H1 (cell line): ENCODE data around the gene ME3. TPM values are rescaled to one million over a fixed set of nuclear protein-coding genes. Genes with fewer than 3 reads are reported as not detected.

Experiments
- CTCF ChIA-PET: fragments of 300-600 bp; sonication (Branson Sonifier 250); formaldehyde crosslinking; loops from one replicate; lab custom pipeline; 2021; ENCODE audit not compliant: partially characterized antibody; lab: Charles Lee
- POLR2A ChIA-PET: fragments of 300-600 bp; sonication (Branson Sonifier 250); formaldehyde crosslinking; loops from one replicate; lab custom pipeline; 2021; ENCODE audit warnings: inconsistent platforms; ENCODE audit not compliant: partially characterized antibody; lab: Charles Lee
- DNase-seq, 2 experiments: peaks; one replicate each; pipeline versions ENCODE4 v3.0.0 to v3.0.0-alpha.2; 2010 to 2022; ENCODE audit warnings: low spot score in 2 of 2, low read depth in 1 of 2, mixed read lengths in 1 of 2
- FAIRE-seq: peaks from 2 replicates; lab custom pipeline; 2011; peaks lifted over from hg19 to GRCh38; lab: Jason Lieb, UNC
- H2AFZ ChIP-seq: 2 replicates; pipeline ENCODE4 v1.8.1; 2012; ENCODE audit warnings: low read length, inconsistent platforms
- H2AK5ac ChIP-seq: 2 replicates; pipeline ENCODE4 v1.6.1; 2013; ENCODE audit warnings: low read depth, low read length
- H2BK120ac ChIP-seq: replicated peaks from 2 replicates; pipeline ENCODE3; 2013; ENCODE audit warnings: low read depth, low read length, inconsistent platforms
- H2BK12ac ChIP-seq: 2 replicates; pipeline ENCODE4 v1.6.1; 2013; ENCODE audit warnings: low read depth, low read length
- H2BK15ac ChIP-seq: 2 replicates; pipeline ENCODE4 v1.6.1; 2013; ENCODE audit warnings: low read length
- H2BK20ac ChIP-seq: 2 replicates; pipeline ENCODE4 v1.6.1; 2013; ENCODE audit warnings: low read length
- H2BK5ac ChIP-seq: 2 replicates; pipeline ENCODE4 v1.6.1; 2013; ENCODE audit warnings: low read depth, low read length
- H3K14ac ChIP-seq: 2 replicates; pipeline ENCODE4 v1.6.1; 2013; ENCODE audit warnings: inconsistent platforms; ENCODE audit not compliant: insufficient read length
- H3K18ac ChIP-seq: 2 replicates; pipeline ENCODE4 v1.6.1; 2013; ENCODE audit warnings: low read length; ENCODE audit errors: extremely low read depth
- H3K23ac ChIP-seq: 2 replicates; pipeline ENCODE4 v1.6.1; 2013; ENCODE audit warnings: inconsistent platforms; ENCODE audit not compliant: insufficient read length
- H3K23me2 ChIP-seq: 2 replicates; pipeline ENCODE4 v1.6.1; 2013; ENCODE audit warnings: low read depth, low read length
- H3K27ac ChIP-seq: 2 replicates; pipeline ENCODE4 v1.6.1; 2011; ENCODE audit warnings: low read depth, low read length, inconsistent platforms
- H3K27me3 ChIP-seq, 4 experiments: replicated peaks in 1 of 4; 1 replicate in 1 of 4; 2 replicates in 3 of 4; pipeline versions ENCODE4 v1.6.1 to v1.8.1; 2011 to 2013; ENCODE audit warnings: low read length in 3 of 4, mild to moderate bottlenecking in 3 of 4, inconsistent platforms in 2 of 4, mixed read lengths in 2 of 4, moderate library complexity in 1 of 4; ENCODE audit not compliant: control insufficient read depth in 3 of 4, insufficient read depth in 3 of 4; ENCODE audit errors: extremely low read depth in 1 of 4
- H3K36me3 ChIP-seq, 4 experiments: 2 replicates each; pipeline versions ENCODE4 v1.6.1 to v1.8.1; 2011 to 2013; ENCODE audit warnings: mild to moderate bottlenecking in 4 of 4, low read length in 3 of 4, moderate library complexity in 2 of 4, control low read depth in 1 of 4, inconsistent platforms in 1 of 4; ENCODE audit not compliant: insufficient read depth in 4 of 4, control insufficient read depth in 2 of 4
- H3K4ac ChIP-seq: replicated peaks from 2 replicates; pipeline ENCODE3; 2013; ENCODE audit warnings: low read length, low read depth, mixed read lengths, inconsistent platforms; ENCODE audit not compliant: insufficient read length
- H3K4me1 ChIP-seq, 4 experiments: replicated peaks in 1 of 4; 1 replicate in 1 of 4; 2 replicates in 3 of 4; pipeline versions ENCODE4 v1.6.1 to v1.8.1; 2011 to 2013; ENCODE audit warnings: low read length in 3 of 4, inconsistent platforms in 2 of 4, mixed read lengths in 1 of 4; ENCODE audit not compliant: insufficient read depth in 4 of 4, control insufficient read depth in 3 of 4
- H3K4me2 ChIP-seq, 2 experiments: 2 replicates each; pipeline versions ENCODE4 v1.6.1 to v1.8.1; 2011 to 2013; ENCODE audit warnings: low read depth in 2 of 2, low read length in 2 of 2, control low read depth in 1 of 2, inconsistent platforms in 1 of 2, mild to moderate bottlenecking in 1 of 2; ENCODE audit not compliant: insufficient read depth in 1 of 2
- H3K4me3 ChIP-seq, 4 experiments: fragments of 200-600, 300-600 bp in 1 of 4; sonication (generic), shearing (Covaris generic), sonication (Bioruptor Twin) in 1 of 4; 2 replicates each; pipeline versions ENCODE4 v1.5.1 to v1.8.1; 2011 to 2016; ENCODE audit warnings: low read length in 4 of 4, low read depth in 3 of 4, control low read depth in 2 of 4, inconsistent platforms in 2 of 4, mild to moderate bottlenecking in 2 of 4, mixed read lengths in 1 of 4, moderate library complexity in 1 of 4; ENCODE audit not compliant: insufficient read depth in 2 of 4; ENCODE audit errors: extremely low read depth in 1 of 4
- H3K56ac ChIP-seq: replicated peaks from 2 replicates; pipeline ENCODE3; 2013; ENCODE audit warnings: low read depth, mild to moderate bottlenecking, mixed read lengths, low read length, inconsistent platforms; ENCODE audit not compliant: insufficient read length
- H3K79me1 ChIP-seq: 2 replicates; pipeline ENCODE4 v1.6.1; 2013; ENCODE audit warnings: low read depth, low read length, control low read depth
- H3K79me2 ChIP-seq, 2 experiments: 2 replicates each; pipeline versions ENCODE4 v1.6.1 to v1.8.1; 2012 to 2013; ENCODE audit warnings: low read length in 2 of 2, mild to moderate bottlenecking in 2 of 2, inconsistent platforms in 1 of 2; ENCODE audit not compliant: insufficient read depth in 2 of 2, control insufficient read depth in 1 of 2
- H3K9ac ChIP-seq, 4 experiments: replicated peaks in 1 of 4; 1 replicate in 1 of 4; 2 replicates in 3 of 4; pipeline versions ENCODE4 v1.6.1 to v1.8.1; 2011 to 2013; ENCODE audit warnings: low read depth in 3 of 4, low read length in 3 of 4, control low read depth in 2 of 4, mild to moderate bottlenecking in 2 of 4, moderate library complexity in 2 of 4, inconsistent platforms in 1 of 4; ENCODE audit errors: extremely low read depth in 1 of 4
- H3K9me3 ChIP-seq, 2 experiments: 2 replicates each; pipeline versions ENCODE4 v1.6.1 to v1.8.1; 2012 to 2013; ENCODE audit warnings: mild to moderate bottlenecking in 2 of 2, moderate library complexity in 2 of 2, control low read depth in 1 of 2, inconsistent platforms in 1 of 2, low read depth in 1 of 2, low read length in 1 of 2, mixed read lengths in 1 of 2; ENCODE audit not compliant: insufficient read depth in 2 of 2
- H4K20me1 ChIP-seq, 2 experiments: replicated peaks in 1 of 2; 2 replicates each; pipeline versions ENCODE3 to v1.8.1; 2011 to 2013; ENCODE audit warnings: inconsistent platforms in 2 of 2, low read length in 2 of 2, mild to moderate bottlenecking in 1 of 2; ENCODE audit not compliant: insufficient read depth in 2 of 2, control insufficient read depth in 1 of 2
- H4K5ac ChIP-seq: 2 replicates; pipeline ENCODE4 v1.6.1; 2013; ENCODE audit warnings: low read length, low read depth, mixed read lengths, inconsistent platforms; ENCODE audit not compliant: insufficient read length
- H4K8ac ChIP-seq: 2 replicates; pipeline ENCODE4 v1.8.0; 2013; ENCODE audit warnings: mild to moderate bottlenecking, moderate library complexity, low read length, inconsistent platforms; ENCODE audit not compliant: insufficient read depth; ENCODE audit errors: extremely low read depth
- H4K91ac ChIP-seq: replicated peaks from 2 replicates; pipeline ENCODE3; 2013; ENCODE audit warnings: low read length, mixed read lengths, inconsistent platforms; ENCODE audit not compliant: insufficient read length
- ASH2L ChIP-seq: fragments of 200-600, 300-600 bp; sonication (generic); IDR thresholded peaks from one replicate; pipeline ENCODE4 v1.7.1; 2017; ENCODE audit warnings: low read length
- ATF3 ChIP-seq: IDR thresholded peaks from 2 replicates; pipeline ENCODE4 v1.6.1; 2011; ENCODE audit warnings: low read depth, mild to moderate bottlenecking, low read length; ENCODE audit not compliant: insufficient read depth
- BCL11A ChIP-seq, 2 experiments: IDR thresholded peaks; one replicate each; pipeline ENCODE4 v1.6.1; 2011; ENCODE audit warnings: low read depth in 2 of 2, low read length in 2 of 2, mild to moderate bottlenecking in 2 of 2
- CEBPB ChIP-seq: IDR thresholded peaks from 2 replicates; pipeline ENCODE4 v1.6.1; 2012; ENCODE audit warnings: low read depth, low read length
- CHD2 ChIP-seq: IDR thresholded peaks from 2 replicates; pipeline ENCODE4 v1.6.1; 2012; ENCODE audit warnings: low read length, improper control_type of control experiment
- EP300 ChIP-seq, 2 experiments: IDR thresholded peaks; 1 replicate in 1 of 2; 2 replicates in 1 of 2; pipeline ENCODE4 v1.6.1; 2011 to 2012; ENCODE audit warnings: low read depth in 2 of 2, low read length in 2 of 2, mild to moderate bottlenecking in 2 of 2, borderline replicate concordance in 1 of 2, inconsistent platforms in 1 of 2, moderate library complexity in 1 of 2
- POU5F1 ChIP-seq: IDR thresholded peaks from 2 replicates; pipeline ENCODE4 v1.6.1; 2011; ENCODE audit warnings: low read depth, mild to moderate bottlenecking, low read length, moderate library complexity
- RAD21 ChIP-seq, 2 experiments: IDR thresholded peaks in 1 of 2; conservative IDR thresholded peaks in 1 of 2; 2 replicates each; pipeline ENCODE4 v1.6.1; 2011; ENCODE audit warnings: low read depth in 2 of 2, low read length in 2 of 2, improper control_type of control experiment in 1 of 2, inconsistent platforms in 1 of 2, mild to moderate bottlenecking in 1 of 2, moderate library complexity in 1 of 2
- TEAD4 ChIP-seq: IDR thresholded peaks from 2 replicates; pipeline ENCODE4 v1.6.1; 2012; ENCODE audit warnings: low read depth, low read length, inconsistent platforms, mixed read lengths
- WGBS, 2 experiments: shearing (Covaris generic) in 1 of 2; methylation state at CpG; one replicate each; pipeline versions ENCODE4 v1.1.6 to v1.1.7; 2013 to 2015; ENCODE audit warnings: low lambda C conversion rate in 2 of 2, mixed read lengths in 2 of 2, inconsistent platforms in 1 of 2, low coverage in 1 of 2, missing lambda C conversion rate in 1 of 2; ENCODE audit not compliant: insufficient replicate concordance in 2 of 2, insufficient coverage in 1 of 2, insufficient read length in 1 of 2; ENCODE audit errors: extremely low coverage in 1 of 2, missing lambda C conversion rate in 1 of 2; 5-methylcytosine and 5-hydroxymethylcytosine counted together
- polyA plus RNA-seq, 7 experiments: library from polyadenylated mRNA; depleted of rRNA in 3 of 7; stranded (reverse) in 5 of 7; unstranded in 2 of 7; fragments of >200 nt in 5 of 7; fragments of 200-250 nt in 2 of 7; gene quantifications; 1 replicate in 5 of 7; 2 replicates in 1 of 7; 4 replicates in 1 of 7; pipeline versions ENCODE4 v1.2.1 to v1.2.3, GENCODE V29; 2011 to 2013; ENCODE audit warnings: missing spikeins in 2 of 7, mixed read lengths in 2 of 7
- total RNA-seq: library from RNA; stranded (reverse); fragmentation: NEBNext Ultra II Directional; extraction: Animal tissue kit (Norgen Biotek cat#: 25700); gene quantifications from 2 replicates; pipeline ENCODE4 v1.2.1, GENCODE V29; 2021

Gene ME3
- total and polyA plus RNA-seq, 2 of the 8 experiments (the other 6 are each of a cell fraction or from before 2014, with no cell fraction given), result 1.5 to 2.8 TPM

- Histone ChIP-seq H2AK5ac (no peak overlapping the region), H2AFZ (0 out of 2 replicates have a peak overlapping the region, but pooled peaks have one; percentile 11), H3K9ac (no peak overlapping the region), H3K27ac (no peak overlapping the region), H3K4me1 (peaks cover 0 to 4% (median 0%) of the 10 kb centered on the region in 4 experiments; a peak in 1 of 7 replicates), H3K9me3 (no peaks in the 10 kb centered on the region), H4K8ac (no peak overlapping the region), H3K27me3 (no peaks in the 10 kb centered on the region), H3K14ac (no peak overlapping the region), H2BK120ac (no peak overlapping the region), H3K79me2 (no peaks in the 10 kb centered on the region), H4K5ac (no peak overlapping the region), H2BK15ac (peak overlapping the region; percentile 89; the same call in 1 of the 2 replicates), H2BK12ac (peak overlapping the region; percentile 62; the same call in 1 of the 2 replicates), H4K20me1 (peaks cover 0 to 3% of the 10 kb centered on the region in 2 experiments), H3K18ac (no peak overlapping the region), H3K36me3 (no peaks in the 10 kb centered on the region), H3K4me3 (no peak overlapping the region), H3K4me2 (no peak overlapping the region), H3K79me1 (no peaks in the 10 kb centered on the region), H2BK5ac (0 out of 2 replicates have a peak overlapping the region, but pooled peaks have one; percentile 11), H4K91ac (no peak overlapping the region), H3K23ac (no peak overlapping the region), H2BK20ac (no peak overlapping the region; the same call in 1 of the 2 replicates), H3K4ac (no peak overlapping the region), H3K56ac (no peak overlapping the region), H3K23me2 (no peaks in the 10 kb centered on the region; the same call in 1 of the 2 replicates)
- 19% methylated on average over 9 of the region's 9 CpGs; no CpG with 5 or more reads in 1 of the 2 experiments for WGBS, 2 experiments
- FAIRE-seq, result no peak
- ChIA-PET CTCF (interaction anchor here (0.7 to 10.5 kb wide), 46 partner anchors 9 to 462 kb away, joined by 3 to 60 read pairs (median 4); no protein-coding TSS in a partner anchor), POLR2A (interaction anchor here (1.3 kb wide), 1 partner anchor 343 kb away, joined by 3 read pairs; no protein-coding TSS in a partner anchor)
- DNase-seq, result peak; percentile 75 to 93
- TF ChIP-seq CHD2 (no peak), ATF3 (no peak; the same call in 1 of the 2 replicates), EP300 (IDR thresholded peaks at IDR 0.05; ENCODE audit: borderline replicate concordance in 1 of 2, low read depth in 2 of 2, low read length in 2 of 2) (peak in 1 of 2 experiments; percentile 15; a peak in 1 of 3 replicates), POU5F1 (no peak), TEAD4 (0 out of 2 replicates have a peak, but pooled peaks have one; percentile 17), BCL11A (IDR thresholded peaks at IDR 0.05; ENCODE audit: low read depth in 2 of 2, low read length in 2 of 2) (no peak), CEBPB (peak; percentile 56), ASH2L (no peak), RAD21 (IDR thresholded peaks at IDR 0.05 in 1 of 2, conservative IDR thresholded peaks at IDR 0.05 in 1 of 2; ENCODE audit: low read depth in 2 of 2, low read length in 2 of 2) (peak; percentile 98)
These were observed 216.1 kb downstream of the ME3 start for GRCh38 chr11:86456075-86456939.
